Loucy (cell line): ENCODE results near the gene IRX3.
A peak's percentile ranks its signal among the peaks of the same experiment; 100 is the strongest.

Source experiments
- H2AFZ ChIP-seq: fragments of 200-600 bp; sonication (generic); 2 replicates; pipeline ENCODE4 v1.6.0; 2016; ENCODE audit warnings: antibody characterized with exemption, mild to moderate bottlenecking, low read length, moderate library complexity
- H3F3A ChIP-seq: fragments of 200-600 bp; 2 replicates; pipeline ENCODE4 v1.6.0; 2016; ENCODE audit warnings: antibody characterized with exemption, low read depth, mild to moderate bottlenecking
- H3K27me3 ChIP-seq: fragments of 200-600 bp; sonication (generic); 2 replicates; pipeline ENCODE4 v1.6.1; 2014; ENCODE audit warnings: low read length, mild to moderate bottlenecking; ENCODE audit not compliant: insufficient read depth, poor library complexity, severe bottlenecking
- H3K36me3 ChIP-seq: fragments of 200-600 bp; sonication (generic); 2 replicates; pipeline ENCODE4 v1.6.1; 2016; ENCODE audit warnings: low read length; ENCODE audit not compliant: insufficient read depth
- H3K4me1 ChIP-seq: fragments of 200-600 bp; sonication (generic); 2 replicates; pipeline ENCODE4 v1.5.1; 2014; ENCODE audit warnings: low read length, mild to moderate bottlenecking; ENCODE audit not compliant: insufficient read depth, poor library complexity, severe bottlenecking
- H3K4me2 ChIP-seq: fragments of 200-600 bp; sonication (generic); 2 replicates; pipeline ENCODE4 v1.6.0; 2014; ENCODE audit warnings: antibody characterized with exemption, low read length, low read depth, mild to moderate bottlenecking; ENCODE audit not compliant: poor library complexity, severe bottlenecking
- H3K4me3 ChIP-seq: fragments of 200-600 bp; sonication (generic); 2 replicates; pipeline ENCODE4 v1.5.1; 2014; ENCODE audit warnings: low read length, mild to moderate bottlenecking, mixed read lengths; ENCODE audit not compliant: poor library complexity, severe bottlenecking
- H3K79me2 ChIP-seq: fragments of 200-600 bp; sonication (generic); 2 replicates; pipeline ENCODE4 v1.6.1; 2014; ENCODE audit warnings: low read length; ENCODE audit not compliant: insufficient read depth
- H3K9ac ChIP-seq: fragments of 200-600 bp; sonication (generic); 2 replicates; pipeline ENCODE4 v1.6.0; 2014; ENCODE audit warnings: mild to moderate bottlenecking, low read depth, low read length, moderate library complexity; ENCODE audit not compliant: poor library complexity, severe bottlenecking
- H3K9me2 ChIP-seq: fragments of 200-600 bp; sonication (generic); replicated peaks from 2 replicates; pipeline ENCODE4 v1.6.1; 2016; ENCODE audit warnings: low read depth, low read length, mixed read lengths
- H3K9me3 ChIP-seq: fragments of 200-600 bp; sonication (generic); 2 replicates; pipeline ENCODE4 v1.6.1; 2014; ENCODE audit warnings: mild to moderate bottlenecking, antibody characterized with exemption, low read length, low read depth; ENCODE audit not compliant: insufficient read depth
- H4K20me1 ChIP-seq: fragments of 200-600 bp; sonication (generic); 2 replicates; pipeline ENCODE4 v1.6.0; 2014; ENCODE audit warnings: antibody characterized with exemption, low read length, mild to moderate bottlenecking; ENCODE audit not compliant: insufficient read depth, poor library complexity, severe bottlenecking
- EZH2phosphoT487 ChIP-seq: fragments of 200-600 bp; IDR thresholded peaks from 2 replicates; pipeline ENCODE4 v1.6.1; 2018; ENCODE audit warnings: antibody characterized with exemption, mild to moderate bottlenecking, moderate library complexity, borderline replicate concordance
- TF ChIP-seq, protein P1 (sequence below): fragments of 200-600 bp; sonication (generic); conservative IDR thresholded peaks from 2 replicates; pipeline ENCODE4 v1.5.1; 2014; ENCODE audit warnings: mild to moderate bottlenecking, antibody characterized with exemption, low read length

Gene IRX3

DNA sequence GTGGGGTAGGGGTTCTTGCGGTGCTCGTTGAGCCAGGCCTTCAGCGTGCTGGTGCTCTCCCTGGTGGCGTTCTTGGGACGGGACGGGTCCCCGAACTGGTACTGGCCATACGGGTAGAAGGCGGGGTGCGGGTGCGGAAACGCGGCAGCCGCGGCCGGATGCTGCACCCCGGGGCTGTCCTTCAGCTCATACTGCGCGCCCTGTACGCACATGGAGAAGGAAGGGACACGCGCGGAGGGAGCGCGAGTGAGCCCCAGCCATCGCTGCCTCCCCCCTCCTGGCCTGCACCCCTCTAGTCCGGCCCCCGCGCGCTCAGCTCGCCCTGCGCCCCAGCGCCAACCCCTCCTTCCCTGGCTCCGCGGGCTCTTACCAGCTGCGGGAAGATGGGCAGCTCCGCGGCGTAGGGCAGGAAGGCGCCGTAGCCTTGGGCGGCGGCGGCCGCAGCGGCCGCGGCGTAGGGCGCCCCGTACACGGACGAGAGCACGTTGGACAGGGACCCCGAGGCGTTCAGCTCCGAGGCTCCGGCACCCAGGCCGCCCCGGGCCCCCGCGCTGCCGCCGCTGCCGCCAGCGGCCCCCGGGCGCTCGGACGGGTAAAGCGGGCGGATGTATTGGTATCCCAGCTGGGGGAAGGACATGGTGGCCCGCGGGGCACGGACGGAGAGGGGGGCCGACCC, 1.0 kb downstream of the IRX3 start:
- Histone ChIP-seq H3K27me3 (peaks cover 33% of the 10 kb centered on the region), H2AFZ (peak overlapping the region; percentile 59; the same call in 1 of the 2 replicates), H3K9me3 (no peaks in the 10 kb centered on the region), H3K4me1 (peaks cover 36% of the 10 kb centered on the region), H3K79me2 (peaks cover 74% of the 10 kb centered on the region), H3K9me2 (no peaks in the 10 kb centered on the region), H3K36me3 (peaks cover 7% of the 10 kb centered on the region; the same call in 1 of the 2 replicates), H3K4me2 (peak overlapping the region; percentile 73), H3K9ac (peak overlapping the region; percentile 81), H4K20me1 (peaks cover 20% of the 10 kb centered on the region), H3K4me3 (peak overlapping the region; percentile 85), H3F3A (no peaks in the 10 kb centered on the region)
- no peak for TF ChIP-seq EZH2phosphoT487
- TF ChIP-seq, protein P1, sequence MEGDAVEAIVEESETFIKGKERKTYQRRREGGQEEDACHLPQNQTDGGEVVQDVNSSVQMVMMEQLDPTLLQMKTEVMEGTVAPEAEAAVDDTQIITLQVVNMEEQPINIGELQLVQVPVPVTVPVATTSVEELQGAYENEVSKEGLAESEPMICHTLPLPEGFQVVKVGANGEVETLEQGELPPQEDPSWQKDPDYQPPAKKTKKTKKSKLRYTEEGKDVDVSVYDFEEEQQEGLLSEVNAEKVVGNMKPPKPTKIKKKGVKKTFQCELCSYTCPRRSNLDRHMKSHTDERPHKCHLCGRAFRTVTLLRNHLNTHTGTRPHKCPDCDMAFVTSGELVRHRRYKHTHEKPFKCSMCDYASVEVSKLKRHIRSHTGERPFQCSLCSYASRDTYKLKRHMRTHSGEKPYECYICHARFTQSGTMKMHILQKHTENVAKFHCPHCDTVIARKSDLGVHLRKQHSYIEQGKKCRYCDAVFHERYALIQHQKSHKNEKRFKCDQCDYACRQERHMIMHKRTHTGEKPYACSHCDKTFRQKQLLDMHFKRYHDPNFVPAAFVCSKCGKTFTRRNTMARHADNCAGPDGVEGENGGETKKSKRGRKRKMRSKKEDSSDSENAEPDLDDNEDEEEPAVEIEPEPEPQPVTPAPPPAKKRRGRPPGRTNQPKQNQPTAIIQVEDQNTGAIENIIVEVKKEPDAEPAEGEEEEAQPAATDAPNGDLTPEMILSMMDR: peak; percentile 29; the same call in 1 of the 2 replicates

DNA sequence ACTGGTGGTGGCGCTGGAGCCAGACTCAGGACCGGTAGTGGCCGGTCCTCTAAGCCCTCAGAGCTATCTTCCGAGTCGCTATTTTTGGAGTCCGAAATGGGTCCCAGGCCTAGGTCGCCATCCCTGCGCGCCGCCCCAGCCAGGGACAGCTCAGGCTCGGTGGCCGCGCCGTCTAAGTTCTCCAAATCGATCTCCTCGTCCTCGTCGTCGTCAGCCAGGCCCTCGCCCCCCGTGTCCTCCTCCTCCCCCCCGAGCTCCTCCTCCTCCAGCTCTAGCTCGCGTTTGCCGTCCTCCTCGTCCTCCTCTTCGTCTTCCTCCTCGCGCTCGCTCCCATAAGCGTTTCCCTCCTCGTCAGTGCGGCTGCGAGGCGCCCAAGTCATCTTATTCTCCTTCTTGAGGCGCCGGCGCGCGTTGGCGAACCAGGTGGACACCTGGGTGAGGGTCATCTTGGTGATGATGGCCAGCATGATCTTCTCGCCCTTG, 1.6 kb downstream of the IRX3 start:
- Histone ChIP-seq H3K4me3 (peak overlapping the region; percentile 85), H3K9me2 (no peaks in the 10 kb centered on the region), H3K79me2 (peaks cover 76% of the 10 kb centered on the region), H3K36me3 (peaks cover 7% of the 10 kb centered on the region; the same call in 1 of the 2 replicates), H3K4me2 (peak overlapping the region; percentile 73), H3K9ac (peak overlapping the region; percentile 81), H3K27me3 (peaks cover 33% of the 10 kb centered on the region), H2AFZ (peak overlapping the region; percentile 76; the same call in 1 of the 2 replicates), H3K9me3 (no peaks in the 10 kb centered on the region), H3K4me1 (peaks cover 40% of the 10 kb centered on the region), H4K20me1 (peaks cover 20% of the 10 kb centered on the region), H3F3A (no peaks in the 10 kb centered on the region)
- TF ChIP-seq EZH2phosphoT487: no peak
- TF ChIP-seq, protein P1: no peak

DNA sequence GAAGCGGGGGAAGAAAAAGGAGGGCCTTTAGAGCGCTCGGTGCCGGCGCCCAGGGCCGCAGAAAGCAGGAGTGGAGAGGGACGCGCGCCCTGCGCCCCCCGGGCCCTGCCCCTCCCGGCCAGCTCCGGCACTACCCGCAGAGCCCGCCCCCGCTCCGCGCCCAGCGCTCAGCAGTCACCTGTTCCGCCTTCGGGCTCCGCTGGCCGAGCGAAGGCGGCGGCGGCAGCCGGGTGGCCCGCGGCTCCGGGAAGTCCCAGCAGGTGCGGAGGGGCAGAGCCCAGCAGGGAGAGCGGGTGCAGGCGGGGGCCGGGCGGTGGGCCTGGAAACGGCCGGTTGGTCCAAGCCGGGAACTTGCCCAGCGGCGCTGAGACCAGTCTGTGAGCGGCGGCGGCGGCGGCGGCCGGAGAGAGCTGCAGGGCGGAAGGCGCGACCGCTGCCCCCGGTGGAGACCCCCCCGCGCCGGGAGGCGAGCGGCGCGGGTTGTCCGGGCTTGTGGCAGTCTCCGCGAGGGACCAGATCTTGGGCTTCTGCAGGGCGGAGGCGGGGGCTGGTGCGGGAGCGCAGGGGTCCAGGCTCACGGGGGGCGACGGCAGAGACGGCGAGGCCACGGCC, 2.2 kb downstream of the IRX3 start:
- Histone ChIP-seq H2AFZ (peak overlapping the region; percentile 76; the same call in 1 of the 2 replicates), H3K9ac (peak overlapping the region; percentile 81), H3K9me3 (no peaks in the 10 kb centered on the region), H3K9me2 (no peaks in the 10 kb centered on the region), H3K36me3 (peaks cover 7% of the 10 kb centered on the region; the same call in 1 of the 2 replicates), H3F3A (no peaks in the 10 kb centered on the region), H3K4me2 (peak overlapping the region; percentile 73), H3K79me2 (peaks cover 75% of the 10 kb centered on the region), H4K20me1 (peaks cover 20% of the 10 kb centered on the region), H3K4me1 (peaks cover 43% of the 10 kb centered on the region), H3K4me3 (peak overlapping the region; percentile 85), H3K27me3 (peaks cover 33% of the 10 kb centered on the region)
- TF ChIP-seq EZH2phosphoT487: no peak
- TF ChIP-seq, protein P1: no peak
